ENCODE measurements around the gene CLDN6. TPM values are rescaled to one million over a fixed set of nuclear protein-coding genes. Genes with fewer than 3 reads are reported as not detected.

CLDN6 gene
- total and polyA plus RNA-seq, 2 of the 13 experiments (the other 11 are each of a cell fraction or from before 2014, with no cell fraction given) = 5.9 to 7.6 TPM

- TF ChIP-seq ZNF790 (CRISPR knock-in tag; IDR thresholded peaks at IDR 0.05; ENCODE audit: borderline replicate concordance) = no peak
- no peak for TF ChIP-seq ZNF563 (CRISPR knock-in tag; IDR thresholded peaks at IDR 0.05)
- no peak for TF ChIP-seq ZNF816 (CRISPR knock-in tag; IDR thresholded peaks at IDR 0.05; ENCODE audit: borderline replicate concordance)
- no peak for TF ChIP-seq CREBL2 (CRISPR knock-in tag; IDR thresholded peaks at IDR 0.05; ENCODE audit: borderline replicate concordance)
- TF ChIP-seq HNRNPL (IDR thresholded peaks at IDR 0.05; ENCODE audit: low read depth, low read length) = peak; percentile 96
- TF ChIP-seq AFF4 (CRISPR knock-in tag; IDR thresholded peaks at IDR 0.05) = peak; percentile 46; the same call in 1 of the 2 replicates
- peak; percentile 19; the same call in 1 of the 2 replicates for TF ChIP-seq FOXO1 (CRISPR knock-in tag; IDR thresholded peaks at IDR 0.05)
- no peak for TF ChIP-seq MAFK (conservative IDR thresholded peaks at IDR 0.05 in 1 of 2, IDR thresholded peaks at IDR 0.05 in 1 of 2; ENCODE audit: low read length in 2 of 2)
- TF ChIP-seq ZBTB46 (CRISPR knock-in tag; IDR thresholded peaks at IDR 0.05; ENCODE audit: borderline replicate concordance) = peak; percentile 95; the same call in 1 of the 2 replicates
- TF ChIP-seq NFE2L2 (IDR thresholded peaks at IDR 0.05; ENCODE audit: low read length) = no peak
- TF ChIP-seq CSRNP2 (CRISPR knock-in tag; conservative IDR thresholded peaks at IDR 0.05; ENCODE audit: low read depth) = no peak
- no peak for TF ChIP-seq ZMYM2 (CRISPR knock-in tag; IDR thresholded peaks at IDR 0.05)
- TF ChIP-seq ZSCAN30 (CRISPR knock-in tag; IDR thresholded peaks at IDR 0.05) = no peak
Observed at GRCh38 chr16:3020604-3021448, 2.8 kb upstream of the CLDN6 start (continued).
